Measurements from ENCODE around the gene EMX1.

Gene EMX1

GRCh38 chr2:72917138-72917876, at the start of gene EMX1:
TSS of gene EMX1 (plus strand) at chr2:72917519. CDS start at chr2:72917853, 334 bp downstream.
- DNase-seq (ENCODE audit: low read depth in 2 of 2) = peak in 1 of 2 donors; percentile 53

- DNase-seq (ENCODE audit: low read depth in 2 of 2) = no peak
Measured at GRCh38 chr2:72871060-72871459, 46.3 kb upstream of the EMX1 start.

GRCh38 chr2:72871880-72872279, 45.4 kb upstream of the EMX1 start:
- no peak for DNase-seq (ENCODE audit: low read depth in 2 of 2)

GRCh38 chr2:72883356-72883962, 33.9 kb upstream of the EMX1 start:
- peak in 1 of 2 donors; percentile 15 for DNase-seq (ENCODE audit: low read depth in 2 of 2)

- no peak for DNase-seq (ENCODE audit: low read depth in 2 of 2)
Measured at GRCh38 chr2:72886505-72887031, 30.8 kb upstream of the EMX1 start.

- DNase-seq (ENCODE audit: low read depth in 2 of 2) = peak; percentile 38 to 69
Measured at GRCh38 chr2:72887032-72887739, 30.1 kb upstream of the EMX1 start, which contains the start of gene SPR. TSS of gene SPR (plus strand) at chr2:72887408. CDS start at chr2:72887433, 25 bp downstream.

GRCh38 chr2:72887740-72888437, 29.4 kb upstream of the EMX1 start:
- peak; percentile 31 to 59 for DNase-seq (ENCODE audit: low read depth in 2 of 2)

- DNase-seq (ENCODE audit: low read depth in 2 of 2) = no peak
Measured at GRCh38 chr2:72888438-72889202, 28.7 kb upstream of the EMX1 start.

GRCh38 chr2:72889991-72890390, 27.3 kb upstream of the EMX1 start:
- no peak for DNase-seq (ENCODE audit: low read depth in 2 of 2)

GRCh38 chr2:72891091-72891818, 26.1 kb upstream of the EMX1 start:
- no peak for DNase-seq (ENCODE audit: low read depth in 2 of 2)

- DNase-seq (ENCODE audit: low read depth in 2 of 2) = peak in 1 of 2 donors; percentile 47
Measured at GRCh38 chr2:72892506-72893173, 24.7 kb upstream of the EMX1 start.

- peak in 1 of 2 donors; percentile 25 for DNase-seq (ENCODE audit: low read depth in 2 of 2)
Measured at GRCh38 chr2:72893594-72894319, 23.6 kb upstream of the EMX1 start.

- DNase-seq (ENCODE audit: low read depth in 2 of 2) = no peak
Measured at GRCh38 chr2:72894514-72894913, 22.8 kb upstream of the EMX1 start.

- DNase-seq (ENCODE audit: low read depth in 2 of 2) = no peak
Measured at GRCh38 chr2:72895154-72895553, 22.2 kb upstream of the EMX1 start.

GRCh38 chr2:72895759-72896281, 21.5 kb upstream of the EMX1 start:
- DNase-seq (ENCODE audit: low read depth in 2 of 2) = no peak

- DNase-seq (ENCODE audit: low read depth in 2 of 2) = no peak
Measured at GRCh38 chr2:72896446-72896845, 20.9 kb upstream of the EMX1 start.

- DNase-seq (ENCODE audit: low read depth in 2 of 2) = no peak
Measured at GRCh38 chr2:72897785-72898584, 19.3 kb upstream of the EMX1 start.

GRCh38 chr2:72898585-72898906, 18.8 kb upstream of the EMX1 start:
- DNase-seq (ENCODE audit: low read depth in 2 of 2) = no peak
